Sigmoid colon (tissue), 7 donors: ENCODE results near the gene C1orf52. TPM values are rescaled to one million over a fixed set of nuclear protein-coding genes. Genes with fewer than 3 reads are reported as not detected.
A peak's percentile ranks its signal among the peaks of the same experiment; 100 is the strongest.

Source experiments
- DNase-seq: peaks from one replicate; pipeline ENCODE4 v3.0.0-alpha.2; 2019
- H3K27ac ChIP-seq, 4 donors: fragments of 200-600 bp; sonication (generic); one replicate each; pipeline ENCODE4 v1.5.1; 2016 to 2019; ENCODE audit warnings: mild to moderate bottlenecking in 1 of 4
- H3K27me3 ChIP-seq, 3 donors: fragments of 200-600 bp; sonication (generic); one replicate each; pipeline ENCODE4 v1.5.1; 2019; ENCODE audit warnings: mild to moderate bottlenecking in 1 of 3
- H3K36me3 ChIP-seq, 4 donors: fragments of 200-600 bp; sonication (generic); one replicate each; pipeline ENCODE4 v1.5.1; 2016 to 2019
- H3K4me1 ChIP-seq, 4 donors: fragments of 200-600 bp; sonication (generic); one replicate each; pipeline ENCODE4 v1.5.1; 2017 to 2019
- H3K4me3 ChIP-seq, 4 donors: fragments of 200-600 bp; sonication (generic); one replicate each; pipeline ENCODE4 v1.5.1; 2017 to 2019; ENCODE audit warnings: mild to moderate bottlenecking in 2 of 4, moderate library complexity in 1 of 4
- H3K9me3 ChIP-seq, 4 donors: fragments of 200-600 bp in 3 of 4; sonication (generic) in 3 of 4; one replicate each; pipeline versions ENCODE4 v1.5.1 to v1.6.1; 2013 to 2019
- CTCF ChIP-seq, 4 experiments: fragments of 450-650 bp in 3 of 4; fragments of 200-600 bp in 1 of 4; IDR thresholded peaks; one replicate each; pipeline ENCODE4 v1.5.1; 2016 to 2019; ENCODE audit warnings: antibody characterized with exemption in 4 of 4, mild to moderate bottlenecking in 3 of 4, moderate library complexity in 2 of 4
- EP300 ChIP-seq, 4 donors: sonication (generic); formaldehyde crosslinking; IDR thresholded peaks; one replicate each; pipeline ENCODE4 v1.6.1; 2017; ENCODE audit warnings: antibody characterized with exemption in 4 of 4
- POLR2A ChIP-seq, 2 donors: fragments of 450-650 bp; IDR thresholded peaks; one replicate each; pipeline ENCODE4 v1.6.1; 2016; ENCODE audit warnings: antibody characterized with exemption in 2 of 2, mild to moderate bottlenecking in 2 of 2, moderate library complexity in 2 of 2
- POLR2AphosphoS5 ChIP-seq, 4 donors: sonication (generic); formaldehyde crosslinking; IDR thresholded peaks; one replicate each; pipeline ENCODE4 v1.6.1; 2017; ENCODE audit warnings: antibody characterized with exemption in 4 of 4
- WGBS, 2 donors: extraction: QIAGEN DNeasy Blood & Tissue Kit; methylation state at CpG; one replicate each; pipeline ENCODE4 v1.1.7; 2013; 5-methylcytosine and 5-hydroxymethylcytosine counted together
- intact Hi-C: fragments of 100-400 bp; cut with DNase I; formaldehyde crosslinking; loops from one replicate; pipeline ENCODE4 v1.15.1; 2023
- polyA plus RNA-seq, 3 donors: library from polyadenylated mRNA; stranded (reverse); fragments of 200-250 nt; gene quantifications; one replicate each; pipeline ENCODE4 v1.2.3, GENCODE V29; 2013
- total RNA-seq, 4 donors: library from RNA; depleted of rRNA; stranded (reverse); fragments of >200 nt; gene quantifications; one replicate each; pipeline ENCODE4 v1.1.0, GENCODE V29; 2016
- donor health status: healthy with polysubstance abuse.
- donor health status: Bipolar disorder and iron deficiency.
- donor health status: healthy.

C1orf52 gene
- total and polyA plus RNA-seq, 7 donors, result 8.9 to 31.1 (median 18.5) TPM

- Histone ChIP-seq H3K4me3 (no peak overlapping the region), H3K27ac (peak overlapping the region; percentile 45 to 72 (median 58)), H3K4me1 (peaks cover 0 to 55% (median 47%) of the 10 kb centered on the region in 4 donors), H3K27me3 (no peaks in the 10 kb centered on the region), H3K9me3 (no peaks in the 10 kb centered on the region), H3K36me3 (no peaks in the 10 kb centered on the region)
- 41 to 45% methylated on average over 4 of the region's 4 CpGs for WGBS, 2 donors
- intact Hi-C loops, result loop anchor here (5.0 kb wide), 2 partner anchors 42 to 182 kb away; partner anchors contain the start of gene SYDE2
- no peak for DNase-seq
- no peak for TF ChIP-seq EP300 (IDR thresholded peaks at IDR 0.05)
- TF ChIP-seq POLR2AphosphoS5 (IDR thresholded peaks at IDR 0.05), result peak in 3 of 4 donors; percentile 14 to 76 (median 60)
These were observed 15.0 kb downstream of the C1orf52 start for GRCh38 chr1:85244271-85245061.

- H3K4me1 ChIP-seq, result peaks cover 0 to 55% (median 47%) of the 10 kb centered on the region in 4 donors
These were observed 16.1 kb downstream of the C1orf52 start for GRCh38 chr1:85243372-85243771.

GRCh38 chr1:85240643-85241042, 18.8 kb downstream of the C1orf52 start:
- no peaks in the 10 kb centered on the region for H3K9me3 ChIP-seq
- TF ChIP-seq CTCF (IDR thresholded peaks at IDR 0.05) (no peak), EP300 (IDR thresholded peaks at IDR 0.05) (no peak), POLR2AphosphoS5 (IDR thresholded peaks at IDR 0.05) (peak in 1 of 4 donors; percentile 7), POLR2A (IDR thresholded peaks at IDR 0.05) (no peak)
- H3K27me3 ChIP-seq, result no peaks in the 10 kb centered on the region
- peaks cover 0 to 47% (median 42%) of the 10 kb centered on the region in 4 donors for H3K4me1 ChIP-seq
- intact Hi-C loops, result loop anchor here (5.0 kb wide), 2 partner anchors 38 to 178 kb away; partner anchors contain the start of gene SYDE2
- 4 to 5% methylated on average over 1 of the region's 1 CpG for WGBS, 2 donors
- H3K4me3 ChIP-seq, result no peak overlapping the region
- H3K27ac ChIP-seq, result peak overlapping the region; percentile 41 to 72 (median 62)
- no peaks in the 10 kb centered on the region for H3K36me3 ChIP-seq
- no peak for DNase-seq

More at GRCh38 chr1:85243372-85243771, 16.1 kb downstream of the C1orf52 start:
- no peak overlapping the region for H3K4me3 ChIP-seq
- H3K27me3 ChIP-seq, result no peaks in the 10 kb centered on the region
- DNase-seq, result no peak
- H3K27ac ChIP-seq, result peak overlapping the region in 3 of 4 donors; percentile 34 to 72 (median 70)
- intact Hi-C loops, result loop anchor here (5.0 kb wide), 2 partner anchors 41 to 181 kb away; partner anchors contain the start of gene SYDE2
- no peaks in the 10 kb centered on the region for H3K36me3 ChIP-seq
- no peak for TF ChIP-seq EP300 (IDR thresholded peaks at IDR 0.05)
- TF ChIP-seq CTCF (IDR thresholded peaks at IDR 0.05), result peak in 1 of 4 experiments; percentile 11
- no peaks in the 10 kb centered on the region for H3K9me3 ChIP-seq

GRCh38 chr1:85240174-85240601, 19.3 kb downstream of the C1orf52 start:
- H3K27me3 ChIP-seq, result no peaks in the 10 kb centered on the region
- no peaks in the 10 kb centered on the region for H3K36me3 ChIP-seq
- TF ChIP-seq CTCF (IDR thresholded peaks at IDR 0.05) (peak in 1 of 4 experiments; percentile 10), POLR2AphosphoS5 (IDR thresholded peaks at IDR 0.05) (no peak), POLR2A (IDR thresholded peaks at IDR 0.05) (no peak), EP300 (IDR thresholded peaks at IDR 0.05) (no peak)
- no peak overlapping the region for H3K4me3 ChIP-seq
- H3K9me3 ChIP-seq, result no peaks in the 10 kb centered on the region
- 51 to 59% methylated on average over 1 of the region's 1 CpG for WGBS, 2 donors
- no peak for DNase-seq
- peaks cover 0 to 43% (median 38%) of the 10 kb centered on the region in 4 donors for H3K4me1 ChIP-seq
- H3K27ac ChIP-seq, result peak overlapping the region; percentile 41 to 72 (median 62)
- intact Hi-C loops, result loop anchor here (5.0 kb wide), 2 partner anchors 38 to 178 kb away; partner anchors contain the start of gene SYDE2

GRCh38 chr1:85237613-85238012, 21.8 kb downstream of the C1orf52 start:
- Histone ChIP-seq H3K9me3 (no peaks in the 10 kb centered on the region), H3K27me3 (no peaks in the 10 kb centered on the region), H3K4me3 (no peak overlapping the region), H3K27ac (no peak overlapping the region), H3K36me3 (no peaks in the 10 kb centered on the region), H3K4me1 (peaks cover 0 to 20% (median 16%) of the 10 kb centered on the region in 4 donors)
- no peak for DNase-seq
- intact Hi-C loops, result no loop called here
- WGBS, 2 donors, result 88 to 96% methylated on average over 1 of the region's 1 CpG
- TF ChIP-seq EP300 (IDR thresholded peaks at IDR 0.05), result no peak
- TF ChIP-seq CTCF (IDR thresholded peaks at IDR 0.05), result no peak
